NB4 (cell line): ENCODE results near the gene HIC1.
A peak's percentile ranks its signal among the peaks of the same experiment; 100 is the strongest.

ENCODE experiments used
- DNase-seq: peaks from one replicate; pipeline ENCODE4 v3.0.0; 2010; ENCODE audit warnings: low read depth
- H3K4me3 ChIP-seq: one replicate; pipeline ENCODE4 v1.5.1; 2011; ENCODE audit warnings: mild to moderate bottlenecking, low read depth, low read length, moderate library complexity
- CTCF ChIP-seq: IDR thresholded peaks from one replicate; pipeline ENCODE4 v1.5.1; 2012; ENCODE audit warnings: low read depth, low read length
- MAX ChIP-seq: IDR thresholded peaks from 2 replicates; pipeline ENCODE4 v1.6.1; 2011; ENCODE audit warnings: low read depth, low read length
- MYC ChIP-seq: IDR thresholded peaks from 2 replicates; pipeline ENCODE4 v1.6.1; 2011; ENCODE audit warnings: low read depth, low read length
- POLR2A ChIP-seq: IDR thresholded peaks from 2 replicates; pipeline ENCODE4 v1.6.1; 2011; ENCODE audit warnings: mild to moderate bottlenecking; ENCODE audit not compliant: insufficient read length; ENCODE audit errors: extremely low read depth

HIC1 gene

GRCh38 chr17:2037155-2037554, 17.7 kb upstream of the HIC1 start:
- no peak for TF ChIP-seq MAX
- no peak for TF ChIP-seq POLR2A
- TF ChIP-seq CTCF: no peak
- no peak for TF ChIP-seq MYC
- DNase-seq: no peak
- no peak overlapping the region for H3K4me3 ChIP-seq

GRCh38 chr17:2040219-2040827, 14.6 kb upstream of the HIC1 start:
- DNase-seq: no peak
- TF ChIP-seq MAX: no peak
- no peak for TF ChIP-seq MYC
- TF ChIP-seq CTCF: no peak
- no peak for TF ChIP-seq POLR2A
- H3K4me3 ChIP-seq: no peak overlapping the region

- TF ChIP-seq MYC (no peak), POLR2A (no peak), CTCF (no peak), MAX (no peak)
- DNase-seq: no peak
- no peak overlapping the region for H3K4me3 ChIP-seq
Observed at GRCh38 chr17:2040942-2041560, 13.9 kb upstream of the HIC1 start.

- TF ChIP-seq MAX (peak; percentile 41; the same call in 1 of the 2 replicates), POLR2A (peak; percentile 66), MYC (peak; percentile 79), CTCF (peak; percentile 10)
- H3K4me3 ChIP-seq: peak within 1 kb of the TSS; percentile 70
- DNase-seq: peak; percentile 91
Observed at GRCh38 chr17:2041561-2042389, 13.1 kb upstream of the HIC1 start, which contains the start of gene OVCA2. Gene OVCA2 (plus strand): TSS chr17:2042022. CDS start chr17:2042048, 26 bp downstream.

GRCh38 chr17:2042390-2042847, 12.5 kb upstream of the HIC1 start:
- no peak for DNase-seq
- no peak for TF ChIP-seq MYC
- TF ChIP-seq POLR2A: no peak
- TF ChIP-seq MAX: no peak
- no peak for TF ChIP-seq CTCF
- H3K4me3 ChIP-seq: peak overlapping the region; percentile 70
